Fibroblast of lung (primary cell): ENCODE measurements around the gene CSTA. TPM values are rescaled to one million over a fixed set of nuclear protein-coding genes. Genes with fewer than 3 reads are reported as not detected.
A peak's percentile ranks its signal among the peaks of the same experiment; 100 is the strongest.

Experiments
- DNase-seq, 2 donors: peaks; one replicate each; pipeline versions ENCODE4 v3.0.0 to v3.0.0-alpha.2; 2010; ENCODE audit warnings: low read depth in 2 of 2
- H2AFZ ChIP-seq: 2 replicates; pipeline ENCODE4 v1.5.1; 2012; ENCODE audit warnings: low read length, control low read depth, inconsistent platforms
- H3K27ac ChIP-seq: 2 replicates; pipeline ENCODE4 v1.5.1; 2011; ENCODE audit warnings: low read length, control low read depth; ENCODE audit not compliant: insufficient read depth
- H3K27me3 ChIP-seq: 2 replicates; pipeline ENCODE4 v1.5.1; 2011; ENCODE audit warnings: mild to moderate bottlenecking, low read length; ENCODE audit not compliant: control insufficient read depth, insufficient read depth
- H3K36me3 ChIP-seq: 2 replicates; pipeline ENCODE4 v1.5.1; 2011; ENCODE audit warnings: low read length; ENCODE audit not compliant: control insufficient read depth, insufficient read depth
- H3K4me1 ChIP-seq: 2 replicates; pipeline ENCODE4 v1.5.1; 2011; ENCODE audit warnings: low read length; ENCODE audit not compliant: control insufficient read depth, insufficient read depth; ENCODE audit errors: extremely low read depth
- H3K4me2 ChIP-seq: 2 replicates; pipeline ENCODE4 v1.5.1; 2011; ENCODE audit warnings: low read length, control low read depth; ENCODE audit not compliant: insufficient read depth; ENCODE audit errors: extremely low read depth
- H3K4me3 ChIP-seq, 4 experiments: fragments of 200-600 bp in 1 of 4; sonication (generic) in 1 of 4; replicated peaks in 1 of 4; 2 replicates each; pipeline ENCODE4 v1.5.1; 2011 to 2016; ENCODE audit warnings: low read length in 4 of 4, low read depth in 3 of 4, mild to moderate bottlenecking in 3 of 4, control low read depth in 2 of 4, inconsistent platforms in 1 of 4, mixed read lengths in 1 of 4; ENCODE audit not compliant: insufficient read depth in 1 of 4; ENCODE audit errors: control extremely low read depth in 1 of 4
- H3K79me2 ChIP-seq: 2 replicates; pipeline ENCODE4 v1.5.1; 2012; ENCODE audit warnings: mild to moderate bottlenecking, low read length, inconsistent platforms; ENCODE audit not compliant: control insufficient read depth, insufficient read depth
- H3K9ac ChIP-seq: 2 replicates; pipeline ENCODE4 v1.5.1; 2011; ENCODE audit warnings: mild to moderate bottlenecking, low read length, control low read depth; ENCODE audit not compliant: insufficient read depth
- H3K9me3 ChIP-seq: 2 replicates; pipeline ENCODE4 v1.5.1; 2012; ENCODE audit warnings: low read depth, low read length; ENCODE audit not compliant: control insufficient read depth, insufficient read depth
- H4K20me1 ChIP-seq: 2 replicates; pipeline ENCODE4 v1.5.1; 2011; ENCODE audit warnings: low read length; ENCODE audit not compliant: control insufficient read depth, insufficient read depth; ENCODE audit errors: extremely low read depth
- CTCF ChIP-seq, 2 donors: IDR thresholded peaks in 1 of 2; conservative IDR thresholded peaks in 1 of 2; 1 replicate in 1 of 2; 2 replicates in 1 of 2; pipeline ENCODE4 v1.5.1; 2011 to 2012; ENCODE audit warnings: low read length in 2 of 2, control low read depth in 1 of 2, inconsistent platforms in 1 of 2, low read depth in 1 of 2, mild to moderate bottlenecking in 1 of 2
- EZH2 ChIP-seq: IDR thresholded peaks from 2 replicates; pipeline ENCODE4 v1.5.1; 2012; ENCODE audit warnings: low read length, control low read depth, mild to moderate bottlenecking; ENCODE audit errors: missing control alignments
- polyA plus RNA-seq, 2 donors: library from polyadenylated mRNA; depleted of rRNA in 1 of 2; stranded (reverse) in 1 of 2; unstranded in 1 of 2; fragments of >200 nt; gene quantifications; 2 replicates each; pipeline ENCODE4 v1.2.1, GENCODE V29; 2011 to 2012; ENCODE audit warnings: missing spikeins in 1 of 2
- total RNA-seq: library from RNA; depleted of rRNA; stranded (reverse); fragments of >200 nt; gene quantifications from 2 replicates; pipeline ENCODE4 v1.2.1, GENCODE V29; 2014

Gene CSTA
- total and polyA plus RNA-seq, 2 donors (not counting 1 experiment from before 2014, with no cell fraction given): 0.61 to 7.9 TPM

DNA sequence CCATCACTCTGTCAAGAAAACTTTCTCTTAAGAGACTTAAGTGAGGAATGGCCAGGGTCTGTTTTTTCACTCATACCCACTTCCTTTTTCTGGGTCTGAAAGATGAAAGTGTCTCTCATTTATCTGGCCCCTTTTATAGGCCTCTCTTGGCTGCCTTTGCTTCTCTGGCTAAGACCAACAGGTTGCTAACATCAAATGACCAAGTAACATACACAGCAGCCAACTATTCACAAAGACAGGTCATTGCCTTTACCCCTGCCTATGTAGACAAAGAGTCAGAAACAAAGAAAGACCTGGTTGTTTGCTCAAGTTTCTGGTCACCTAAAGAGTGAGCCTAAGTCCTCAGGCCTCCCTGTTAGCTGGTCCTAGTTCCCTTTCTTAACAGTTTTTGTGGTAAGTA is 24.0 kb upstream of the CSTA start:
- Histone ChIP-seq H3K27me3 (no peaks in the 10 kb centered on the region), H4K20me1 (no peaks in the 10 kb centered on the region), H3K9ac (no peak overlapping the region), H3K4me2 (no peak overlapping the region), H3K79me2 (no peaks in the 10 kb centered on the region), H3K36me3 (no peaks in the 10 kb centered on the region), H3K4me1 (no peaks in the 10 kb centered on the region), H3K4me3 (no peak overlapping the region), H3K9me3 (no peaks in the 10 kb centered on the region), H2AFZ (no peak overlapping the region), H3K27ac (no peak overlapping the region)
- TF ChIP-seq EZH2: no peak
- no peak for TF ChIP-seq CTCF (conservative IDR thresholded peaks at IDR 0.05 in 1 of 2, IDR thresholded peaks at IDR 0.05 in 1 of 2; ENCODE audit: low read depth in 1 of 2, low read length in 2 of 2)
- no peak for DNase-seq

- TF ChIP-seq CTCF (conservative IDR thresholded peaks at IDR 0.05 in 1 of 2, IDR thresholded peaks at IDR 0.05 in 1 of 2; ENCODE audit: low read depth in 1 of 2, low read length in 2 of 2) (peak in 1 of 2 donors; percentile 12), EZH2 (no peak)
- H4K20me1 ChIP-seq: no peaks in the 10 kb centered on the region
- no peak overlapping the region for H3K9ac ChIP-seq
- peak in 1 of 2 donors; percentile 11 for DNase-seq
- H3K27ac ChIP-seq: no peak overlapping the region
- H3K36me3 ChIP-seq: no peaks in the 10 kb centered on the region
- H3K27me3 ChIP-seq: peaks cover 3% of the 10 kb centered on the region
- no peak overlapping the region for H2AFZ ChIP-seq
- no peaks in the 10 kb centered on the region for H3K4me1 ChIP-seq
- H3K79me2 ChIP-seq: no peaks in the 10 kb centered on the region
- H3K9me3 ChIP-seq: no peaks in the 10 kb centered on the region
- H3K4me3 ChIP-seq: no peak overlapping the region
- H3K4me2 ChIP-seq: no peak overlapping the region
Measured at GRCh38 chr3:122305818-122306621, 19.0 kb upstream of the CSTA start.

- Histone ChIP-seq H2AFZ (no peak overlapping the region), H3K4me3 (no peak overlapping the region), H3K79me2 (no peaks in the 10 kb centered on the region), H3K36me3 (no peaks in the 10 kb centered on the region), H3K9me3 (no peaks in the 10 kb centered on the region), H3K27me3 (peaks cover 4% of the 10 kb centered on the region), H3K4me2 (no peak overlapping the region), H4K20me1 (no peaks in the 10 kb centered on the region), H3K27ac (no peak overlapping the region), H3K4me1 (no peaks in the 10 kb centered on the region), H3K9ac (no peak overlapping the region)
- TF ChIP-seq EZH2 (no peak), CTCF (conservative IDR thresholded peaks at IDR 0.05 in 1 of 2, IDR thresholded peaks at IDR 0.05 in 1 of 2; ENCODE audit: low read depth in 1 of 2, low read length in 2 of 2) (no peak)
- DNase-seq: no peak
Measured at GRCh38 chr3:122306622-122306953, 18.5 kb upstream of the CSTA start.
